ENCODE results near the gene S100A6. TPM values are rescaled to one million over a fixed set of nuclear protein-coding genes. Genes with fewer than 3 reads are reported as not detected.
A peak's percentile ranks its signal among the peaks of the same experiment; 100 is the strongest.

The S100A6 gene
- total RNA-seq, 2 donors from 2014 or later = 3.7 to 7.5 TPM

DNA sequence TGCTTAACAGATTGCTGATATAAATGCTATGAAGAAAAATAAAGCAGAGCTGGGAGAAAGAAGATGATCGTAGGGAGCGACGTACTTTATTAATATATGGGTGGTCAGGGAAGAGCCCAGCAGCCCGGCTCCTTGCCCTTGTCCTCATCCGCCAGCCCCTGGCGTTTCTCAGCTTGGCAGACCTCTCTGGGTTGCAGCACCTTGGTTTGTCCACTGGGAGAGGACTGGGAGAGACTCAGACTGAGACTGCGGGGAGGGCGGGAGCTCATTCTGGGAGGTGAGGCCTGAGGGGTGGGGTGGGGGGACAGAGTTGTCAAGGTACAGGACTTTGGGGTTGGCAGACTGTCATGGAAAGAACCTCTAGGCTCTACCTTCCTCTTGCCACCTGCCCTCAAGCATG is 16.5 kb upstream of the S100A6 start:
- Mint-ChIP-seq H3K27me3 (ENCODE audit: insufficient read depth) (peaks cover 5% of the 10 kb centered on the region), H3K36me3 (ENCODE audit: low read depth) (no peaks in the 10 kb centered on the region), H3K27ac (no peak overlapping the region), H3K9me3 (no peaks in the 10 kb centered on the region), H3K4me3 (no peak overlapping the region), H3K4me1 (peaks cover 3% of the 10 kb centered on the region)
- TF ChIP-seq, protein P1, sequence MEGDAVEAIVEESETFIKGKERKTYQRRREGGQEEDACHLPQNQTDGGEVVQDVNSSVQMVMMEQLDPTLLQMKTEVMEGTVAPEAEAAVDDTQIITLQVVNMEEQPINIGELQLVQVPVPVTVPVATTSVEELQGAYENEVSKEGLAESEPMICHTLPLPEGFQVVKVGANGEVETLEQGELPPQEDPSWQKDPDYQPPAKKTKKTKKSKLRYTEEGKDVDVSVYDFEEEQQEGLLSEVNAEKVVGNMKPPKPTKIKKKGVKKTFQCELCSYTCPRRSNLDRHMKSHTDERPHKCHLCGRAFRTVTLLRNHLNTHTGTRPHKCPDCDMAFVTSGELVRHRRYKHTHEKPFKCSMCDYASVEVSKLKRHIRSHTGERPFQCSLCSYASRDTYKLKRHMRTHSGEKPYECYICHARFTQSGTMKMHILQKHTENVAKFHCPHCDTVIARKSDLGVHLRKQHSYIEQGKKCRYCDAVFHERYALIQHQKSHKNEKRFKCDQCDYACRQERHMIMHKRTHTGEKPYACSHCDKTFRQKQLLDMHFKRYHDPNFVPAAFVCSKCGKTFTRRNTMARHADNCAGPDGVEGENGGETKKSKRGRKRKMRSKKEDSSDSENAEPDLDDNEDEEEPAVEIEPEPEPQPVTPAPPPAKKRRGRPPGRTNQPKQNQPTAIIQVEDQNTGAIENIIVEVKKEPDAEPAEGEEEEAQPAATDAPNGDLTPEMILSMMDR (conservative IDR thresholded peaks at IDR 0.05) = peak; percentile 53
- no peaks in the 10 kb centered on the region for H3K9me3 ChIP-seq (ENCODE audit: control insufficient read depth, low read length)
- no peak overlapping the region for H3K9ac ChIP-seq (ENCODE audit: extremely low read depth, low read length, poor library complexity, severe bottlenecking)
- no peak overlapping the region for H3K4me3 ChIP-seq (ENCODE audit: low read length)
- H3K27me3 ChIP-seq (ENCODE audit: control insufficient read depth, insufficient read depth, low read length, poor library complexity, severe bottlenecking) = no peaks in the 10 kb centered on the region
- no peaks in the 10 kb centered on the region for H3K4me1 ChIP-seq (ENCODE audit: control insufficient read depth, insufficient read depth, low read length)
- H3K36me3 ChIP-seq (ENCODE audit: control insufficient read depth, insufficient read depth, low read length) = no peaks in the 10 kb centered on the region
- 88 to 89% methylated on average over 3 to 8 of the region's 8 CpGs for WGBS, 2 experiments (ENCODE audit: insufficient coverage in 1 of 2, insufficient read length in 1 of 2)
- H3K27ac ChIP-seq (ENCODE audit: low read depth, low read length) = no peak overlapping the region
- DNase-seq = peak; percentile 72

DNA sequence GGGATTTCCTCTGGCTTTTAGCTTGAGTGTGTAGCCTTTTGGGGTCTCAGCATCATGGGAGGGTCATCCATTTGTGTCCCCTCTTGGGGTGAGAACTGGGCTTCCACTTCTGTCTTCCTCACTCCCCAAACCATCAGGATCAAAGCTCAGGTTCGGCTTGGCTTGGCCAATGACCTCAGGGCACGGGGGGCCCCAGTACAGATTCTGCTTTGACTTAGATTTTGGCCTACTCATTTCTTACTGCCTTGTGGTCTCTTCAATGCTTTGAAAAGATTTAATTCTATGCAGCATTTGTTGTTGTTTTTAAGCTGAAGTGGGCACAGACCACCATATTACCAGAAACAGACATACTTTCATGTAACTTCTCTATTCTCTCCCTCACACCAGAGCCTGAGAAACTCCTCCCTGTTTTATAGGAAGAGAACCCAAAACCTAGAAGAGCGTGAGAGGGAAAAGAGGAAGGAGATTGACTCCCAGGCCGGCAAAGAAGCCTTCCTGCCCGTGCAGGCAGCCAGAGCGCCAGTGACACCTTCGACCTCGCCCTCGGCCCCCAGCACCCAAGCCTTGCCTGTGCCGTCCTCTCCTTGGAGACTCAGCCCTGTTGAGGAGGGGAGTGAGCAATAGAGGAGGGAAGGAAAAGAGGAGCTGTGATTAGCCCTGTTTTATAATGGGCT is 15.2 kb upstream of the S100A6 start:
- H3K36me3 Mint-ChIP-seq (ENCODE audit: low read depth) = no peaks in the 10 kb centered on the region
- no peaks in the 10 kb centered on the region for H3K27me3 ChIP-seq (ENCODE audit: control insufficient read depth, insufficient read depth, low read length, poor library complexity, severe bottlenecking)
- no peaks in the 10 kb centered on the region for H3K36me3 ChIP-seq (ENCODE audit: control insufficient read depth, insufficient read depth, low read length)
- 89 to 93% methylated on average over 8 to 10 of the region's 10 CpGs for whole genome bisulfite sequencing, 2 experiments (ENCODE audit: insufficient coverage in 1 of 2, insufficient read length in 1 of 2)
- H3K4me1 ChIP-seq (ENCODE audit: control insufficient read depth, insufficient read depth, low read length) = no peaks in the 10 kb centered on the region
- peaks cover 4% of the 10 kb centered on the region for H3K4me1 Mint-ChIP-seq
- peak; percentile 34 for DNase-seq
- no peaks in the 10 kb centered on the region for H3K9me3 ChIP-seq (ENCODE audit: control insufficient read depth, low read length)
- peaks cover 5% of the 10 kb centered on the region for H3K27me3 Mint-ChIP-seq (ENCODE audit: insufficient read depth)
- H3K4me3 ChIP-seq (ENCODE audit: low read length) = no peak overlapping the region
- H3K9ac ChIP-seq (ENCODE audit: extremely low read depth, low read length, poor library complexity, severe bottlenecking) = no peak overlapping the region
- H3K9me3 Mint-ChIP-seq = no peaks in the 10 kb centered on the region
- H3K27ac Mint-ChIP-seq = no peak overlapping the region
- H3K4me3 Mint-ChIP-seq = no peak overlapping the region
- TF ChIP-seq, protein P1 (conservative IDR thresholded peaks at IDR 0.05) = no peak
- H3K27ac ChIP-seq (ENCODE audit: low read depth, low read length) = no peak overlapping the region

DNA sequence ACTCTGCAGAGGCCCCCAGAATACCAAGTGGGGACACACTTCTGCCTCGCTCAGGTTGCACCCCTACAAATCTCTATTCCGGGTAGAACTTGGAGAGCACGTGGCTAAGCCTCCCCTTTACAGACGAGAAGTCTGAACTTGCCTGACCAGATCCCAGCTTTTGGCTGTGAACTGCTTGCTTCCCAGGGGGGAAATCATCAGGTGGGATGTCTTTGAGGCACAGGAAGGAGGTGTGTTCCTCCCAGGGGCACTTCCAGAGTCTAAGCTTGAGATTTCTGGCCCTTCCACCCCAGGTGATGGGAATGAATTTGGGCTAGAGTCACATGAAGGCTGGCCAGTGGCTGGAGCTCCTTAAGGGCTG is 14.6 kb upstream of the S100A6 start:
- Histone ChIP-seq H3K36me3 (ENCODE audit: control insufficient read depth, insufficient read depth, low read length) (no peaks in the 10 kb centered on the region), H3K9ac (ENCODE audit: extremely low read depth, low read length, poor library complexity, severe bottlenecking) (no peak overlapping the region), H3K27me3 (ENCODE audit: control insufficient read depth, insufficient read depth, low read length, poor library complexity, severe bottlenecking) (no peaks in the 10 kb centered on the region), H3K4me3 (ENCODE audit: low read length) (no peak overlapping the region), H3K9me3 (ENCODE audit: control insufficient read depth, low read length) (no peaks in the 10 kb centered on the region), H3K27ac (ENCODE audit: low read depth, low read length) (no peak overlapping the region), H3K4me1 (ENCODE audit: control insufficient read depth, insufficient read depth, low read length) (peaks cover under 1% of the 10 kb centered on the region)
- peaks cover 5% of the 10 kb centered on the region for H3K27me3 Mint-ChIP-seq (ENCODE audit: insufficient read depth)
- peak; percentile 56 for DNase-seq
- TF ChIP-seq, protein P1 (conservative IDR thresholded peaks at IDR 0.05) = no peak
- H3K27ac Mint-ChIP-seq = no peak overlapping the region
- peaks cover 7% of the 10 kb centered on the region for H3K4me1 Mint-ChIP-seq
- WGBS, 2 experiments (ENCODE audit: insufficient coverage in 1 of 2, insufficient read length in 1 of 2) = 88 to 93% methylated on average over 3 to 4 of the region's 4 CpGs
- H3K9me3 Mint-ChIP-seq = no peaks in the 10 kb centered on the region
- no peak overlapping the region for H3K4me3 Mint-ChIP-seq
- no peaks in the 10 kb centered on the region for H3K36me3 Mint-ChIP-seq (ENCODE audit: low read depth)

Data from endodermal cell (in vitro differentiated cells).